ENCODE data around the gene NEURL1.

NEURL1 gene

DNA sequence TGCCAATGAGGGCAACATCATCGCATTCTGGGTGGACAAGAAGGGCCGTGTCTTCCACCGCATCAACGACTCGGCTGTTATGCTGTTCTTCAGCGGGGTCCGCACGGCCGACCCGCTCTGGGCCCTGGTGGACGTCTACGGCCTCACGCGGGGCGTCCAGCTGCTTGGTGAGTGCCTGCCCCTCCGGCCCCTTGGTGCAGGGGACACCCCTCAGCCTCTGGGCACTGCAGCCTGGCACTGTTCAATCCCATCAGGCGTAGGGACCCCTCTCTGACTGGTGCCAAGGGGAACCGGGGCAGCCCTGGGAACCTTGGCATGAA is 78.1 kb downstream of the NEURL1 start:
- peaks cover 3% of the 10 kb centered on the region in 2 experiments for H3K4me1 ChIP-seq (ENCODE audit: control insufficient read depth in 1 of 2, insufficient read depth in 2 of 2, low read length in 2 of 2)
- H2AFZ ChIP-seq (ENCODE audit: insufficient read depth, low read length, poor library complexity) = no peak overlapping the region
- H3K79me1 ChIP-seq (ENCODE audit: low read length) = no peaks in the 10 kb centered on the region
- no peak overlapping the region for H3K4me2 ChIP-seq (ENCODE audit: low read length)
- H2BK5ac ChIP-seq (ENCODE audit: low read depth, low read length, poor library complexity) = no peak overlapping the region
- H3K23ac ChIP-seq (ENCODE audit: low read length) = no peak overlapping the region
- H3K14ac ChIP-seq (ENCODE audit: low read length) = no peak overlapping the region
- H3K36me3 ChIP-seq (ENCODE audit: control insufficient read depth in 1 of 2, insufficient read depth in 2 of 2, low read length in 2 of 2) = peaks cover 0 to 2% of the 10 kb centered on the region in 2 experiments
- H4K12ac ChIP-seq (ENCODE audit: low read depth, low read length) = no peak overlapping the region
- WGBS (ENCODE audit: extremely low coverage, insufficient coverage, insufficient read length) = no CpG with 5 or more reads among the region's 18 CpGs
- no peaks in the 10 kb centered on the region for H3K27me3 ChIP-seq (ENCODE audit: insufficient read depth, low read length)
- H3K79me2 ChIP-seq (ENCODE audit: control insufficient read depth, insufficient read depth, low read length, poor library complexity) = no peaks in the 10 kb centered on the region
- no peak overlapping the region for H3K27ac ChIP-seq (ENCODE audit: low read depth, low read length)
- H3K4me3 ChIP-seq (ENCODE audit: low read depth, low read length) = no peak overlapping the region
- no peak overlapping the region for H3K18ac ChIP-seq (ENCODE audit: low read length)
- H2BK120ac ChIP-seq (ENCODE audit: insufficient read depth, low read length, poor library complexity) = no peak overlapping the region
- no peak overlapping the region for H3K4ac ChIP-seq (ENCODE audit: low read depth, low read length)
- H3K9me3 ChIP-seq (ENCODE audit: insufficient read depth, low read depth, low read length) = no peaks in the 10 kb centered on the region
- H3K9ac ChIP-seq (ENCODE audit: low read length) = no peak overlapping the region
- no peak overlapping the region for H4K8ac ChIP-seq (ENCODE audit: low read depth, low read length)
- H2AK5ac ChIP-seq (ENCODE audit: low read length) = no peak overlapping the region
- no peak overlapping the region for H2BK12ac ChIP-seq (ENCODE audit: low read length)
- DNase-seq = no peak
- H4K91ac ChIP-seq (ENCODE audit: low read depth, low read length) = no peak overlapping the region

GRCh38 chr10:103572347-103573204 is 79.1 kb downstream of the NEURL1 start:
- Histone ChIP-seq H4K91ac (ENCODE audit: low read depth, low read length) (no peak overlapping the region), H3K79me2 (ENCODE audit: control insufficient read depth, insufficient read depth, low read length, poor library complexity) (no peaks in the 10 kb centered on the region), H3K18ac (ENCODE audit: low read length) (no peak overlapping the region), H3K79me1 (ENCODE audit: low read length) (no peaks in the 10 kb centered on the region), H2BK12ac (ENCODE audit: low read length) (no peak overlapping the region), H3K4me2 (ENCODE audit: low read length) (no peak overlapping the region), H3K4me1 (ENCODE audit: control insufficient read depth in 1 of 2, insufficient read depth in 2 of 2, low read length in 2 of 2) (peaks cover 3% of the 10 kb centered on the region in 2 experiments), H4K12ac (ENCODE audit: low read depth, low read length) (no peak overlapping the region), H4K8ac (ENCODE audit: low read depth, low read length) (no peak overlapping the region), H3K9me3 (ENCODE audit: insufficient read depth, low read depth, low read length) (no peaks in the 10 kb centered on the region), H3K27ac (ENCODE audit: low read depth, low read length) (no peak overlapping the region), H2BK120ac (ENCODE audit: insufficient read depth, low read length, poor library complexity) (no peak overlapping the region), H2BK5ac (ENCODE audit: low read depth, low read length, poor library complexity) (no peak overlapping the region), H3K4ac (ENCODE audit: low read depth, low read length) (no peak overlapping the region), H3K9ac (ENCODE audit: low read length) (no peak overlapping the region), H2AFZ (ENCODE audit: insufficient read depth, low read length, poor library complexity) (no peak overlapping the region), H2AK5ac (ENCODE audit: low read length) (no peak overlapping the region), H3K4me3 (ENCODE audit: low read depth, low read length) (no peak overlapping the region), H3K27me3 (ENCODE audit: insufficient read depth, low read length) (no peaks in the 10 kb centered on the region), H3K23ac (ENCODE audit: low read length) (no peak overlapping the region), H3K36me3 (ENCODE audit: control insufficient read depth in 1 of 2, insufficient read depth in 2 of 2, low read length in 2 of 2) (peaks cover 0 to 2% of the 10 kb centered on the region in 2 experiments), H3K14ac (ENCODE audit: low read length) (no peak overlapping the region)
- no CpG with 5 or more reads among the region's 10 CpGs for WGBS (ENCODE audit: extremely low coverage, insufficient coverage, insufficient read length)
- DNase-seq = no peak

DNA sequence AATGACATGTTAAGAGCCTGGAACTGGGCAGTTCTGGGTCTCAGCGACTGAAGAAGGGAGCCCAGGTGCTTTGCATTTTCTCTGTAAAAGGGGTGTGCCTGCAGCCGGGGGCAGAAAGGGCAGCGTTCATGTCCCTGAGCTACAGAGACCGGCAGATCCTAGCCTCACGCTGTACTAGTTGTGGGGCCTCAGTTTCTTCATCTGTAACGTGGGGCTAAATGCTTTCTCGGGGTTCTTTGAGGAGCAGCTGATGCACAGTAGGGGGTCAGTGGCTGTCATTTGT is 79.6 kb downstream of the NEURL1 start:
- peaks cover 2 to 3% of the 10 kb centered on the region in 2 experiments for H3K4me1 ChIP-seq (ENCODE audit: control insufficient read depth in 1 of 2, insufficient read depth in 2 of 2, low read length in 2 of 2)
- no peak overlapping the region for H2AK5ac ChIP-seq (ENCODE audit: low read length)
- no peak for DNase-seq
- no peak overlapping the region for H2BK120ac ChIP-seq (ENCODE audit: insufficient read depth, low read length, poor library complexity)
- no peak overlapping the region for H2AFZ ChIP-seq (ENCODE audit: insufficient read depth, low read length, poor library complexity)
- H3K36me3 ChIP-seq (ENCODE audit: control insufficient read depth in 1 of 2, insufficient read depth in 2 of 2, low read length in 2 of 2) = peaks cover 0 to 2% of the 10 kb centered on the region in 2 experiments
- H2BK12ac ChIP-seq (ENCODE audit: low read length) = no peak overlapping the region
- peak overlapping the region; percentile 14 for H4K8ac ChIP-seq (ENCODE audit: low read depth, low read length)
- H4K12ac ChIP-seq (ENCODE audit: low read depth, low read length) = no peak overlapping the region
- no peak overlapping the region for H4K91ac ChIP-seq (ENCODE audit: low read depth, low read length)
- H3K27ac ChIP-seq (ENCODE audit: low read depth, low read length) = no peak overlapping the region
- no peaks in the 10 kb centered on the region for H3K79me1 ChIP-seq (ENCODE audit: low read length)
- H3K27me3 ChIP-seq (ENCODE audit: insufficient read depth, low read length) = no peaks in the 10 kb centered on the region
- H3K9ac ChIP-seq (ENCODE audit: low read length) = no peak overlapping the region
- no peak overlapping the region for H3K4me2 ChIP-seq (ENCODE audit: low read length)
- H3K23ac ChIP-seq (ENCODE audit: low read length) = no peak overlapping the region
- no peak overlapping the region for H3K18ac ChIP-seq (ENCODE audit: low read length)
- H3K14ac ChIP-seq (ENCODE audit: low read length) = no peak overlapping the region
- H2BK5ac ChIP-seq (ENCODE audit: low read depth, low read length, poor library complexity) = no peak overlapping the region
- H3K4ac ChIP-seq (ENCODE audit: low read depth, low read length) = no peak overlapping the region
- no peaks in the 10 kb centered on the region for H3K9me3 ChIP-seq (ENCODE audit: insufficient read depth, low read depth, low read length)
- WGBS (ENCODE audit: extremely low coverage, insufficient coverage, insufficient read length) = no CpG with 5 or more reads among the region's 7 CpGs
- no peak overlapping the region for H3K4me3 ChIP-seq (ENCODE audit: low read depth, low read length)
- H3K79me2 ChIP-seq (ENCODE audit: control insufficient read depth, insufficient read depth, low read length, poor library complexity) = no peaks in the 10 kb centered on the region

DNA sequence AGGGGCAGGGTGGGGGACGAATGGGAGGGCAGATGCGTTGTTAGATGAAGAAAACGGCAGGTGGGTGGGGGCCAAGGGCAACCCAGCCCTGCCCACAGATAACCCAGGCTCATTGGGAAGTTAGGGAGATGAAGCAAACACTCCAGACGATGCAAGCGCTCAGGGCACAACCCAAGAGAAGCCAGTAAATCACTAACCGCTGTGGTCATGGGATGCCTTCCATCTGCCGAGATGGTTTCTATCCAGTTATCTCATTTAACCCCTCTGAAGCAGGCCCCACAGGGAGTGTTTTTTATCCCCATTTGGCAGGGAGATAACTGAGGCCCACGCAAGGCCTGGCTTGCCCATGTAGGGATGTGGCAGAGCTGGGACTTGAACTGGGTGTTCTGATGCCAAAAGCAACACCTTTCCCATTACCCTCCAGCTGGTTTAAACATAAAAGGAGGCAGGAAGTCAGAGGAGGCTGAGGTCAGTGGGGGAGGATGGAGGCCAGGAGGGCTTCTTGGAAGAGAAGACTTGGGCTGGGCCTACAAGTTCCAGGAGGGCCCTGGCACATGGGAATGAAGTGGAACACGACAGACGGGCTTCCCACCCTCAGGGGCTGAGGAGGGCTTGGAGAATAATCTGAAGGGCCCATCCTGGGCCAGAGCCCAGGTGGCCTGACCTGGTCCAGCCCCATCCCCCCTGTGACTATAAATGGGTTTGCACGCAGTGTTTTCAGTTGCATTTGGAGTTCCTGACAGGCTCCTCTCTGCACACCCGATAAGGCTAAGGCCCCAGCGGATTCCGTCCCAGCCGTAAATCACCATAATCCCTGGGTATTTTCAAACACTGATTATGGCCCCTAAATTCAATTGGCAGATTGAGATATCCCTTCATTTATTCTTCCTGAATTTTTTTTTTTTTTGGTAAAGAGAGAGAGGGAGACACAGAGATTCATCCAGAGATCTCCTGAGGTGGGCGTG is 80.9 kb downstream of the NEURL1 start:
- Histone ChIP-seq H2BK12ac (ENCODE audit: low read length) (no peak overlapping the region), H3K79me2 (ENCODE audit: control insufficient read depth, insufficient read depth, low read length, poor library complexity) (no peaks in the 10 kb centered on the region), H3K4ac (ENCODE audit: low read depth, low read length) (no peak overlapping the region), H4K8ac (ENCODE audit: low read depth, low read length) (no peak overlapping the region), H4K12ac (ENCODE audit: low read depth, low read length) (no peak overlapping the region), H3K18ac (ENCODE audit: low read length) (no peak overlapping the region), H3K27ac (ENCODE audit: low read depth, low read length) (no peak overlapping the region), H3K79me1 (ENCODE audit: low read length) (no peaks in the 10 kb centered on the region), H3K36me3 (ENCODE audit: control insufficient read depth in 1 of 2, insufficient read depth in 2 of 2, low read length in 2 of 2) (peaks cover 0 to 4% of the 10 kb centered on the region in 2 experiments), H3K4me2 (ENCODE audit: low read length) (no peak overlapping the region), H3K4me3 (ENCODE audit: low read depth, low read length) (no peak overlapping the region), H3K9ac (ENCODE audit: low read length) (no peak overlapping the region), H3K27me3 (ENCODE audit: insufficient read depth, low read length) (no peaks in the 10 kb centered on the region), H3K14ac (ENCODE audit: low read length) (no peak overlapping the region), H2BK5ac (ENCODE audit: low read depth, low read length, poor library complexity) (no peak overlapping the region), H2BK120ac (ENCODE audit: insufficient read depth, low read length, poor library complexity) (no peak overlapping the region), H2AK5ac (ENCODE audit: low read length) (no peak overlapping the region), H3K9me3 (ENCODE audit: insufficient read depth, low read depth, low read length) (no peaks in the 10 kb centered on the region), H2AFZ (ENCODE audit: insufficient read depth, low read length, poor library complexity) (no peak overlapping the region), H3K4me1 (ENCODE audit: control insufficient read depth in 1 of 2, insufficient read depth in 2 of 2, low read length in 2 of 2) (peaks cover 0 to 3% of the 10 kb centered on the region in 2 experiments), H4K91ac (ENCODE audit: low read depth, low read length) (no peak overlapping the region), H3K23ac (ENCODE audit: low read length) (no peak overlapping the region)
- no CpG with 5 or more reads among the region's 16 CpGs for WGBS (ENCODE audit: extremely low coverage, insufficient coverage, insufficient read length)
- no peak for DNase-seq

Data from trophoblast cell (in vitro differentiated cells and primary cell).